Glomerular visceral epithelial cell (primary cell): ENCODE data around the gene ZNF263.
"Not testable (repeated sequence)": the region's sequence is repeated elsewhere in the genome, so short reads cannot be mapped to it uniquely, and the experiment has no call there.

Experiments used
- DNase-seq: peaks from one replicate; pipeline ENCODE4 v3.0.0-alpha.2; 2016; ENCODE audit errors: extremely low spot score

The ZNF263 gene

DNA sequence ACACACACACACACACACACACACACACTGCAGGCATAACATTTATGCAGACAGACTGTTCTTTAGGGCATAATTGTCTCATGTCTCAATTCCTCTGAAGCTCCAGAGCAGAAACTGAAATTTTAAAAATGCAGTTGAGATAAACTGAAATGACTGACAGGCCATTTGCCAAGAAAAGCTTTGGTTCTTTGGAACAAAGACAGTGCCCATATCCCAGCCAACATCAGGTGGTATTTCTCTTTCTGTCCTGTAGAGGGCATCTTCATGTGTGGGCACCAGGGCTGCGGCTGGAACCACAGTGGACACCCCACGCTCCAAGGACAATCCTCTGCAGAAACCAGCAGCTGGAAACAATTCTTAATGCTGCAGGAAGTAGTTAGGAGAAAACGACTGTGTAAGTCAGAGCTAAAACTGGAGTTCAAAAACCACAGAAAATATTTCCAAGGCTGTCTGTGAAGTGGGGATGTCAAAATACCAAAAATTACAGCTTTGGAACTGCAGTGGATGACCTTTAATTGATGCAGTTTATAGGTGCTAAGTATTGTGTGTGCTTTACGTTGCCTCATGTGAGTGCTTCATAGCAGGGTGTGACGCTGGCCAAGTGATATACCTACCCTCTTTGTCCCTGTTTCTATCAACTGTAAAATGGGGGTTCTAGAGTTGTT, 16.3 kb upstream of the ZNF263 start:
- peak; percentile 30 for DNase-seq

- no peak for DNase-seq
These were observed 15.0 kb upstream of the ZNF263 start for GRCh38 chr16:3268294-3268693.

- DNase-seq, result not testable (repeated sequence)
These were observed 12.6 kb upstream of the ZNF263 start for GRCh38 chr16:3270718-3271117.

DNA sequence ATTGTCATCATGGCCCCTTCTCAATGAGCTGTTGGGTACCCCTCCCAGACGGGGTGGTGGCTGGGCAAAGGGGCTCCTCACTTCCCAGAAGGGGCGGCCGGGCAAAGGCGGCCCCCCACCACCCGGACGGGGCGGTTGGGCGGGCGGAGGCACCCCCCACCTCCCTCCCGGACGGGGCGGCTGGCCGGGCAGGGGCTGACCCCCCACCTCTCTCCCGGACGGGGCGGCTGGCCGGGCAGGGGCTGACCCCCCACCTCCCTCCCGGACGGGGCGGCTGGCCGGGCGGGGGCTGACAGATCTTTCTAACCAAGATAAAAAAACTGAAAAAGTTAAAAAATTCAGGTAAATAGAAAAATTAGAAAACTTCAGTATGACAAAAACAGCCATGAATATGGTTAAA, 12.0 kb upstream of the ZNF263 start:
- not testable (repeated sequence) for DNase-seq

DNA sequence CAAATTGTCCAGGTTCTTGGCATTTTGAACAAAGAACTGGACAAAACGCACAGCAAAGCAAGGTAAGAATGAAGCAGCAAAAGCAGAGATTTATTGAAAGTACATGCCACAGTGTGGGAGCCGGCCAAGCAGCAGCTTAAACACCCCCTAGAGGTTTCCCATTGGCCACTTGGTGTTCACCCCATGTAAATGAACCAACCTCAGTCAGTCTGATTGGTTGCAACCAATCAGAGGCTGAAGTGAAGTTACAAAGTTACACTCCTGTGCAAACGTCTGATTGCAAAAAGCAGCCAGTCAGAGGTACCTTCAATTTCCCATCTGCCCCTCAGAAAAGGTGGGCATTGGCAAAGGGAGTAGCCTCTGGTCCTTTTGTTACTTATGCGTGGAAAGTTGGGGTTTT, 8.8 kb upstream of the ZNF263 start:
- DNase-seq, result peak; percentile 20

DNA sequence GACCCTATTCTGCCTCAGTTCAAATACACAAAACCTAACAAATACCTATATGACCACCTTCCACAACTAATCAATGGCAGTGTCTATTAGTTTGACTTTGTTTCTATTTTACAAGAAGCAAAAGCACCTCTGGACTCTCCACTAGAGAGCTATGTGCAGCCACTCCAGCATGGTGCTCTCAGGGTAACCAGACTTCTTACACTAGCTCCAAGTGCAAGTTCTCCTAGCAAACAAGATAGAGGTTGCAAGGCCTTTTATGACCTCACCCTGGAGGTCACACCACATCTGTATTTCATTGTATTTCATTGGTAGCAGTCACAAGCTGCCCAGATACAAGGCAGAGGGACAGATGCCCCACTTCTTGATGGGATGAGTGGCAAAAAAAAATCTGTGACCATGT, 8.3 kb upstream of the ZNF263 start:
- no peak for DNase-seq

- no peak for DNase-seq
These were observed 6.6 kb upstream of the ZNF263 start for GRCh38 chr16:3276679-3277078.

- no peak for DNase-seq
These were observed 2.0 kb upstream of the ZNF263 start for GRCh38 chr16:3281222-3281820.

GRCh38 chr16:3282103-3282729, 1.1 kb upstream of the ZNF263 start:
- DNase-seq, result peak; percentile 70

GRCh38 chr16:3283543-3284447, 504 bp downstream of the ZNF263 start:
- DNase-seq, result peak; percentile 1

GRCh38 chr16:3285131-3285530, 1.8 kb downstream of the ZNF263 start:
- DNase-seq, result no peak

- no peak for DNase-seq
These were observed 6.8 kb downstream of the ZNF263 start for GRCh38 chr16:3289998-3290673.

GRCh38 chr16:3292604-3293003, 9.3 kb downstream of the ZNF263 start:
- DNase-seq, result no peak

- no peak for DNase-seq
These were observed 11.9 kb downstream of the ZNF263 start for GRCh38 chr16:3295209-3295608.

GRCh38 chr16:3295783-3296182, 12.5 kb downstream of the ZNF263 start:
- no peak for DNase-seq

DNA sequence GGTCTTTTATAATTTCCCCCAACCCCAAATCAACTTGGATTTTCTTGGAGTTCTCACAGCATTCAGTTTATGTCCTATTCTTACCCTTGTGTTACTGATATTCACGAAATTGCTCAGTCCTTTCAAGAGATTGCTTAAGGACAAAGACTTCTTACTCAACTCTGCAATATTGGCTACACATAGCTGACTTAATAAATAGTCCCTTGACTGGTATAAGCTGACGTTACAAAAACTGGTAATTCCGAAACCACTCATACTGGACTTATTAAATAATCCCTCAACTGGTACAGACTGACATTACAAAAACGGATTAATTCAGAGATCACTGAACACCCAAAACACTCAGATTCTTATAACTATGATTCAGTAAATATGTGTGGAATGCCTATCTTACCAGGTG, 21.1 kb downstream of the ZNF263 start:
- DNase-seq, result no peak

DNA sequence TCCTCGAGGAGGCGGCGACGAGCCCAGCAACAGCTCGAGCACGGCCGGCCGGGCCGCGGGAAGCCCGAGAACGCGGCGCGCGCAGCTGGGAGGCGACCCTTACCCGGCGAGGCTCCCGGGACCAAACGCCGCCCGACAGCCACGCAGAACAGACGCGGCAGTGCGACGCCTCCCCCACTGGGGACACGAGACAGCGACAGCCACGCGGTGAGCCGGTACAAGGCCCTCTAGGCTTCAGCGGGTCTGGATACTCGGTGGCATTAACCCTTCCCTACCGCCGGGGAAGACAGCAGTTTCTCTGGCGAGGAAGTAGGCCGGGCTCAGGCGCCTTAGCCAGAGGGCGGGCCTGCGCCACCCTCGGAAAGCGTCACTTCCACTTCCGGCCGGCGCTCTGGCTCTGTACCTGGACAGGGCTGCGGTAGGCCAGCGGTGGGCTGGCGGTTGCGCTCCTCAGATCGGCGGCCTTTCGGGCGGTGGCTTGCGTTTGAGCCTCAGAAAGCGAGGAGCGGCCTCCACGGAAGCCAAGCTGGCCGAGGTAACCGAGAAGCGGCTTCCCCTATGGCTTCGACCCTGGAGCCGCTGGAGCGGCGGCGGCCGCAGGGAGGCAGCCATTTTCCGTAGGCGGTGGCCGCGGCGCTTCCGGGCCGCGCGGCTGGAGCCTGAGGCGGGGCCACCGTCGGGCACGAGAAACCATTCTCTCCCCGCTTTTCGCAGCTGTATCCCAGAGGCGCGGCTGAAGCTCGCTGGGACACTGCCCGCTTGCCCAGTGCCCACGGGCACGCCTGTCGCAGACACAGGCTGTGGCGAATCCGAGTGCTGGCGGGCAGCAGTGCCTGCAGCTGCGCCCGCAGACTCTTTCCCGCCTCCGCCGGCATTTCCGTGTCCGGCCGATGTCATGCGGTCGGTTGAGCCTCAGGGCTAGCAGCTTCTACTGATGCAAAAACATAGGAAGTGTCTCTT, 22.1 kb downstream of the ZNF263 start, which contains the start of the genes TIGD7 and ZNF75A:
Gene TIGD7, minus strand, starts transcription at position 322 of the 960 bp plus-strand sequence. CDS start 4,816 bp downstream, outside the sequence.
Gene ZNF75A, plus strand, starts transcription at position 389 of the 960 bp plus-strand sequence. CDS start 2,932 bp downstream, outside the sequence.
- peak; percentile 86 for DNase-seq

- no peak for DNase-seq
These were observed 22.8 kb downstream of the ZNF263 start for GRCh38 chr16:3306078-3306477.

DNA sequence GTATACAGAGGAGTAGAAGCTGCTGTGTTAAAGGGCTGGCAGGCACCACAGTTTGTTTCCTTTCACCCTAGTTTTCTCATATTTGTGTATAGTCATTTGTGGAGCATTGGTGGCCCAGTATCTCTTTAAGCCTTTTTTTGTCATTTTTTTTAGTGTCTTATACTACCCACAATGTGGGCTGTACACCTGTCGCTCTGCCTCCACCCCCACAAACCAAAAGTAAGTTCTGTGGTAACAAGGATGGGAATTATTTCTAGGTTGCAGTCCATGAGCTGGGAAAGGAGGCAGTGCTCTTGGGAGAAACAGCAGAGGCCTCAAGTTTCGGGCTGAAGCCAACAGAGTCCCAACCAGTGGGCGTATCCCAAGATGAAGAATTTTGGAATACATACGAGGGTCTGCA, 28.2 kb downstream of the ZNF263 start:
- DNase-seq, result no peak

GRCh38 chr16:3317315-3317999, 34.2 kb downstream of the ZNF263 start:
- no peak for DNase-seq
